WTC11 (cell line): Measurements from ENCODE around the gene MRPL10. TPM values are rescaled to one million over a fixed set of nuclear protein-coding genes. Genes with fewer than 3 reads are reported as not detected.
"Not testable (repeated sequence)": the region's sequence is repeated elsewhere in the genome, so short reads cannot be mapped to it uniquely, and the experiment has no call there.

Experiments used
- ATAC-seq: fragments of 200-7000 bp; cut with Tn5 transposase; 2 replicates; pipeline ENCODE4 v1.10.0; 2021; ENCODE audit warnings: mild to moderate bottlenecking, moderate library complexity
- CTCF ChIA-PET: fragments of 300-600 bp; sonication (Branson Sonifier 250); formaldehyde crosslinking; loops from one replicate; lab custom pipeline; 2021; ENCODE audit warnings: antibody characterized with exemption; lab: Charles Lee
- POLR2A ChIA-PET: fragments of 350-600 bp; sonication (Branson Sonifier 250); formaldehyde crosslinking; loops from one replicate; lab custom pipeline; 2021; ENCODE audit warnings: antibody characterized with exemption; lab: Charles Lee
- DNase-seq: peaks from one replicate; pipeline ENCODE4 v3.0.0; 2021; ENCODE audit warnings: low spot score
- H3K27ac Mint-ChIP-seq: 2 replicates; pipeline ENCODE4 v1.8.0; 2021; ENCODE audit warnings: mixed read lengths
- H3K27me3 Mint-ChIP-seq: 2 replicates; pipeline ENCODE4 v1.8.0; 2021; ENCODE audit warnings: low read depth, mild to moderate bottlenecking, moderate library complexity, mixed read lengths
- H3K36me3 Mint-ChIP-seq: 2 replicates; pipeline ENCODE4 v1.8.0; 2021; ENCODE audit warnings: mixed read lengths
- H3K4me1 Mint-ChIP-seq: 2 replicates; pipeline ENCODE4 v1.8.0; 2022; ENCODE audit warnings: mixed read lengths
- H3K4me3 Mint-ChIP-seq: 2 replicates; pipeline ENCODE4 v1.8.0; 2021; ENCODE audit warnings: mild to moderate bottlenecking, moderate library complexity, mixed read lengths
- H3K9me3 Mint-ChIP-seq: 2 replicates; pipeline ENCODE4 v1.8.0; 2021; ENCODE audit warnings: mixed read lengths
- ATF3 ChIP-seq: sonication (generic); formaldehyde crosslinking; conservative IDR thresholded peaks from 2 replicates; pipeline ENCODE4 v1.8.1; 2022; ENCODE audit warnings: mild to moderate bottlenecking, missing genetic modification reagents
- CDX4 ChIP-seq: fragments of 250-450 bp; sonication (Bioruptor Pico); IDR thresholded peaks from 2 replicates; pipeline ENCODE4 v1.9.0; 2021; ENCODE audit warnings: moderate library complexity, mild to moderate bottlenecking, inconsistent platforms, borderline replicate concordance
- E2F1 ChIP-seq: sonication (generic); formaldehyde crosslinking; IDR thresholded peaks from 2 replicates; pipeline ENCODE4 v1.8.0; 2022; ENCODE audit warnings: mild to moderate bottlenecking, missing genetic modification reagents
- GRHL2 ChIP-seq: fragments of 250-450 bp; sonication (Bioruptor Pico); IDR thresholded peaks from 2 replicates; pipeline ENCODE4 v1.8.0; 2022; ENCODE audit warnings: mild to moderate bottlenecking, moderate library complexity; ENCODE audit not compliant: insufficient replicate concordance, severe bottlenecking
- IRF2 ChIP-seq: sonication (generic); formaldehyde crosslinking; IDR thresholded peaks from 2 replicates; pipeline ENCODE4 v1.8.0; 2022; ENCODE audit warnings: low read depth, missing genetic modification reagents, borderline replicate concordance
- JUN ChIP-seq: sonication (generic); formaldehyde crosslinking; IDR thresholded peaks from 2 replicates; pipeline ENCODE4 v1.8.0; 2023; ENCODE audit warnings: mild to moderate bottlenecking, missing genetic modification reagents
- MAX ChIP-seq: sonication (generic); formaldehyde crosslinking; IDR thresholded peaks from 2 replicates; pipeline ENCODE4 v1.8.0; 2022; ENCODE audit warnings: mild to moderate bottlenecking, missing genetic modification reagents
- MXD4 ChIP-seq: fragments of 250-450 bp; sonication (Bioruptor Pico); IDR thresholded peaks from 2 replicates; pipeline ENCODE4 v1.8.0; 2021; ENCODE audit warnings: mild to moderate bottlenecking, moderate library complexity, borderline replicate concordance
- NR1H2 ChIP-seq: sonication (generic); formaldehyde crosslinking; IDR thresholded peaks from 2 replicates; pipeline ENCODE4 v1.9.0; 2021; ENCODE audit warnings: mild to moderate bottlenecking, moderate library complexity, missing genetic modification reagents
- NR3C1 ChIP-seq: sonication (generic); formaldehyde crosslinking; conservative IDR thresholded peaks from 2 replicates; pipeline ENCODE4 v1.8.1; 2023; ENCODE audit warnings: low read depth, mild to moderate bottlenecking, missing genetic modification reagents
- PRDM15 ChIP-seq: sonication (generic); formaldehyde crosslinking; IDR thresholded peaks from 2 replicates; pipeline ENCODE4 v1.8.0; 2022; ENCODE audit warnings: missing genetic modification reagents
- RELA ChIP-seq: sonication (generic); formaldehyde crosslinking; IDR thresholded peaks from 2 replicates; pipeline ENCODE4 v1.8.1; 2022; ENCODE audit warnings: missing genetic modification reagents, mild to moderate bottlenecking, borderline replicate concordance
- TP53 ChIP-seq: sonication (generic); formaldehyde crosslinking; IDR thresholded peaks from 2 replicates; pipeline ENCODE4 v1.8.1; 2023; ENCODE audit warnings: mild to moderate bottlenecking, missing genetic modification reagents
- ZNF138 ChIP-seq: sonication (generic); formaldehyde crosslinking; conservative IDR thresholded peaks from 2 replicates; pipeline ENCODE4 v1.8.1; 2022; ENCODE audit warnings: mild to moderate bottlenecking, moderate library complexity, missing genetic modification reagents
- ZSCAN18 ChIP-seq: fragments of 250-450 bp; sonication (Bioruptor Pico); IDR thresholded peaks from 2 replicates; pipeline ENCODE4 v2.1.2; 2022; ENCODE audit warnings: mild to moderate bottlenecking, moderate library complexity
- total RNA-seq: library from RNA; stranded (reverse); gene quantifications from 3 replicates; pipeline ENCODE4 v1.2.3, GENCODE V29; 2021

The MRPL10 gene
- total RNA-seq, 1 experiment from 2014 or later: 80.1 TPM

GRCh38 chr17:47774331-47774730, 57.0 kb downstream of the MRPL10 start:
- H3K36me3 Mint-ChIP-seq: no peaks in the 10 kb centered on the region
- no peak for DNase-seq
- H3K27me3 Mint-ChIP-seq: peaks cover 33% of the 10 kb centered on the region
- H3K4me1 Mint-ChIP-seq: no peaks in the 10 kb centered on the region
- no peak overlapping the region for H3K27ac Mint-ChIP-seq
- H3K4me3 Mint-ChIP-seq: no peak overlapping the region
- ChIA-PET CTCF (no interaction called here), POLR2A (no interaction called here)
- no peak for ATAC-seq
- no peak for TF ChIP-seq MAX (CRISPR knock-in tag)
- no peak for TF ChIP-seq JUN (CRISPR knock-in tag)
- no peak for TF ChIP-seq ZSCAN18
- TF ChIP-seq NR1H2: no peak
- no peak for TF ChIP-seq MXD4
- TF ChIP-seq GRHL2 (CRISPR knock-in tag): no peak
- TF ChIP-seq E2F1 (CRISPR knock-in tag): no peak
- TF ChIP-seq RELA (CRISPR knock-in tag): no peak
- no peak for TF ChIP-seq PRDM15 (CRISPR knock-in tag)
- no peak for TF ChIP-seq ATF3 (CRISPR knock-in tag)
- no peak for TF ChIP-seq IRF2
- no peak for TF ChIP-seq NR3C1 (CRISPR knock-in tag)
- TF ChIP-seq CDX4 (CRISPR knock-in tag): no peak
- no peak for TF ChIP-seq ZNF138 (CRISPR knock-in tag)
- no peak for TF ChIP-seq TP53
- peaks cover 20% of the 10 kb centered on the region for H3K9me3 Mint-ChIP-seq

GRCh38 chr17:47773649-47774048, 57.7 kb downstream of the MRPL10 start:
- CTCF ChIA-PET: interaction anchor here (0.6 kb wide), 1 partner anchor 979 kb away, joined by 3 read pairs; no protein-coding TSS in a partner anchor
- H3K36me3 Mint-ChIP-seq: not testable (repeated sequence)
- H3K27me3 Mint-ChIP-seq: peaks cover 38% of the 10 kb centered on the region

More at GRCh38 chr17:47773649-47774048, 57.7 kb downstream of the MRPL10 start:
- peaks cover 27% of the 10 kb centered on the region for H3K9me3 Mint-ChIP-seq
- H3K27ac Mint-ChIP-seq, H3K4me3 Mint-ChIP-seq, H3K4me1 Mint-ChIP-seq, DNase-seq, ATAC-seq, POLR2A ChIA-PET: not testable (repeated sequence)

Other genes starting within 250 kb of the MRPL10 start
- gene KPNB1, start 181.6 kb downstream of the MRPL10 start, total RNA-seq: 437 to 506 TPM (median 452 TPM) in 3 replicates
- gene TBKBP1, start 137.4 kb downstream of the MRPL10 start, total RNA-seq: 14.7 to 17.4 TPM (median 15.8 TPM) in 3 replicates
- gene TBX21, start 98.3 kb downstream of the MRPL10 start, total RNA-seq: 0.15 to 0.18 TPM in 2 of 3 replicates, not detected in the other
- 8.2 to 13.5 TPM (median 10.7 TPM) in 3 replicates for gene OSBPL7, start 9.7 kb downstream of the MRPL10 start, total RNA-seq
- 0.09 to 0.39 TPM (median 0.30 TPM) in 3 replicates for gene LRRC46, start 129 bp upstream of the MRPL10 start, total RNA-seq
- 50.8 to 54.1 TPM (median 51.6 TPM) in 3 replicates for gene SCRN2, start 9.7 kb upstream of the MRPL10 start, total RNA-seq
- 2.0 to 3.3 TPM (median 2.3 TPM) in 3 replicates for gene SP6, start 19.6 kb upstream of the MRPL10 start, total RNA-seq
- gene SP2, start 64.7 kb upstream of the MRPL10 start, total RNA-seq: 9.9 to 11.5 TPM (median 10.7 TPM) in 3 replicates
- 12.2 to 17.8 TPM (median 17.2 TPM) in 3 replicates for gene PNPO, start 110.0 kb upstream of the MRPL10 start, total RNA-seq
- gene PRR15L, start 126.3 kb upstream of the MRPL10 start, total RNA-seq: 0.59 to 1.1 TPM (median 1.1 TPM) in 3 replicates
- gene CDK5RAP3, start 139.6 kb upstream of the MRPL10 start, total RNA-seq: 128 to 143 TPM (median 138 TPM) in 3 replicates
- 0.37 to 0.44 TPM in 2 of 3 replicates, not detected in the other for gene COPZ2, start 206.3 kb upstream of the MRPL10 start, total RNA-seq
- 130 to 149 TPM (median 131 TPM) in 3 replicates for gene NFE2L1, start 216.8 kb upstream of the MRPL10 start, total RNA-seq